GM12891 (cell line): Measurements from ENCODE around the gene ZNHIT6.

Experiments used
- POLR2A ChIP-seq: IDR thresholded peaks from 2 replicates; pipeline ENCODE4 v1.6.1; 2011; ENCODE audit warnings: low read depth, low read length, control low read depth
- POLR2AphosphoS5 ChIP-seq: IDR thresholded peaks from 2 replicates; pipeline ENCODE4 v1.6.1; 2011; ENCODE audit warnings: low read depth, low read length, control low read depth
- POU2F2 ChIP-seq: IDR thresholded peaks from 2 replicates; pipeline ENCODE4 v1.6.1; 2011; ENCODE audit warnings: low read depth, mild to moderate bottlenecking, control low read depth, low read length, moderate library complexity
- TAF1 ChIP-seq: IDR thresholded peaks from 2 replicates; pipeline ENCODE4 v1.6.1; 2011; ENCODE audit warnings: low read depth, low read length, control low read depth

DNA sequence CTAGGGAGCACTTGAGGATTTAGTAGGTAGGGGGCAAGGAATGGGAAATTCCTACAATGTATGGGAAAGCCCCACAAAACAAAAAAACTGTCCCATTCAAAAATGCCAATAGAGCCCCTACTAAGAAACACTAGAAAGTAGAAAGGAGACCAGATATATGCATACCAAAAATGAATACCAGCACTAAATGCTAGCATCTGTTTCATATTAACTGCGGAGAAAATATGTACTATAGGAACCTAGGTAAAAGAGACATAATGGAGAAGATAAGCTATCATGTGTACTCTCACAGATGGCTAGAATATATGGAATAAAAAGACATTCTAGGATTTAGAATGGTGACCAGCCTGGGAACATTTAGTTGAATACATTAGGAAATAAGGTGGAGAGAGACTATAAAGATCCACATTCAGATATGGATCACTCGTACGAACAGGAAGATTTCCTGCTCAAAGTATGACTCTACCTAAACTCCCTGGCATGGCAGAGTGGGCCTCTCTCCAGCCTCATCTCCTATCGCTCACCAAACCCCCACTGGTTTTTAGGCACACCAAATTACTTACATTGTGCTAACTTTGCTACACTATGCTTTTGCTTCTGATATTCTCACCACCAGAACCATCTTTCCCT lies 18.3 kb downstream of the ZNHIT6 start:
- TF ChIP-seq POLR2A, result no peak
- TF ChIP-seq POLR2AphosphoS5, result no peak
- TF ChIP-seq TAF1, result no peak
- no peak for TF ChIP-seq POU2F2
